NCI-H526 treated with DMSO at 0.1 percent for 48 hours (cell line): ENCODE results near the gene LIN7B.
"Not testable (repeated sequence)": the region's sequence is repeated elsewhere in the genome, so short reads cannot be mapped to it uniquely, and the experiment has no call there.

Experiments used
- DNase-seq: peaks from one replicate; lab custom pipeline; 2025; lab: John Stamatoyannopoulos, UW

LIN7B gene

DNA sequence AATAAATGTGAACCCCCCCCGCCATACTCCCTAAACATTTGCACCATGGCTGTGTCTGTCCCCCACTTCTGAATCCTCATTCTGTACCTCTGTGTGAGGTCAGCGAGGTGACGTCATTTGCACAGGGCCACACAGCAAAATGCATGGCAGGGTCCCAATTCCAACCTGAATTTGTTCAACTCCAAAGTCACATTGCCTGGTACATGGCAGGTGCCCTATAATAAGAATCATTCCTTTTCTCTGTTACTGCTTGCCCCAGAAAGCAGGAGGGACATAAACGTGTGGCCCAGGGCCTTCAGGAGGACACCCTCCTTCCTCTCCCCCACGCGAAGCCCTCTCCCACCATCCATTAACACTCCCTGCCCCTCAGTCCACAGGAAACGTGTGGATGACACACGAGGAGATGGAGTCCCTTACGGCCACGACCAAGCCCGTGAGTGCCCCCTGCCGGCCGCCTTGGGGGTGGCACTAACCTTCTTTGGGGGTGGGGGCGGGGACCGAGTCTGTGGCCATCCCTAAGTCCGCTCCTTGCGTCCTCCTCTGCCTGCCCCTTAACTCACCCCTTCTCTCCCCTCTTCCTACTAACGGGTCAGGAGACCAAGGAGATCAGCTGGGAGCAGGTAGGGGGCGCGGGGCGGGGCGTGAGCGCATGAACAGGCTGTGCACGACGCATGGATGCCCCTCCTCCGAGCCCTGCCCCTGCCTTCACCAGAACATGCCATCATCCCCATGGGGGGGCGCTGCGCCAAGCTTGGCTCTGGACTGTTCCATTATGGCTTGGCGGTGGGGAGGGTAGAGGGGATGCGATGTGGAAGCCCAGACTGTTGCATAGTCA, 31.6 kb downstream of the LIN7B start:
- peak; percentile 64 for DNase-seq

DNA sequence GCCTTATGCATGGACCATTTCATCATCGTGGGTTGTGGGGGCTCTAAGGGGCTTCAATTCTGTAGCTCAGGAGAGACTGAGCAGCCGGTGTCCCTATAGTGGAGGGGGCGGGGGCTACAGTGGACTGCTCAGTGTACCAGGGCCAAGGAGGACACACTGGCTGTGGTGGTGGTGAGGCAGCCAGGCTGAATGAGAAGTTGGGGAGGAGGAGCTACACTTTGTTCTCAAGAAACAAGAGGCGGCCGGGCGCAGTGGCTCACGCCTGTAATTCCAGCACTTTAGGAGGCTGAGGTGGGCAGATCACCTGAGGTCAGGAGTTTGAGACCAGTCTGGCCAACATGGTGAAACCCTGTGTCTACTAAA, 32.2 kb downstream of the LIN7B start:
- not testable (repeated sequence) for DNase-seq

DNA sequence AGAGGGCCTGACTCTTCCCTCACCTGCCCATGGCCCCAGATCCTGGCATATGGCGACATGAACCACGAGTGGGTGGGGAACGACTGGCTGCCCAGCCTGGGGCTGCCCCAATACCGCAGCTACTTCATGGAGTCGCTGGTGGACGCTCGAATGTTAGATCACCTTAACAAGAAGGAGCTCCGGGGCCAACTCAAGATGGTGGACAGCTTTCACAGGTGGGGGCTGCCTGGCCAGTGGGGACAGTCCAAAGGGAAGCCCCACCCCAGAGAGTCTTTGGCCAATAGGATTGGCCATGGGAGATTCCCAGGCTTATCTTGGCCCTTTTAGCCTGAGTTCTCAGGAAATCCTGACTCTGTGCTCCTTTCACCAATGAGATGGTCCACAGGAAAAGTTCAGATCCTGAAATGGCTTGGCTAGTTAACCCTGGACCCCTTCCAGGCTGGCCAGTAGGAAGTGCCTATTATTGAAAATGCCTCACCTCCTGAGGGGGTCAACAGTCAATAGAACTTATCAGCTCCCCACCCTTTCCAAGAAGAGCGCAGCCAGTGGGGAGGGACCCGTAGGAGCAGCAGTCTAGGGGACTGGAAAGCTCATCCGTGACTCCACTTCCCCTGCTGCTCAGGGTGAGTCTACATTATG, 34.0 kb downstream of the LIN7B start:
- no peak for DNase-seq

DNA sequence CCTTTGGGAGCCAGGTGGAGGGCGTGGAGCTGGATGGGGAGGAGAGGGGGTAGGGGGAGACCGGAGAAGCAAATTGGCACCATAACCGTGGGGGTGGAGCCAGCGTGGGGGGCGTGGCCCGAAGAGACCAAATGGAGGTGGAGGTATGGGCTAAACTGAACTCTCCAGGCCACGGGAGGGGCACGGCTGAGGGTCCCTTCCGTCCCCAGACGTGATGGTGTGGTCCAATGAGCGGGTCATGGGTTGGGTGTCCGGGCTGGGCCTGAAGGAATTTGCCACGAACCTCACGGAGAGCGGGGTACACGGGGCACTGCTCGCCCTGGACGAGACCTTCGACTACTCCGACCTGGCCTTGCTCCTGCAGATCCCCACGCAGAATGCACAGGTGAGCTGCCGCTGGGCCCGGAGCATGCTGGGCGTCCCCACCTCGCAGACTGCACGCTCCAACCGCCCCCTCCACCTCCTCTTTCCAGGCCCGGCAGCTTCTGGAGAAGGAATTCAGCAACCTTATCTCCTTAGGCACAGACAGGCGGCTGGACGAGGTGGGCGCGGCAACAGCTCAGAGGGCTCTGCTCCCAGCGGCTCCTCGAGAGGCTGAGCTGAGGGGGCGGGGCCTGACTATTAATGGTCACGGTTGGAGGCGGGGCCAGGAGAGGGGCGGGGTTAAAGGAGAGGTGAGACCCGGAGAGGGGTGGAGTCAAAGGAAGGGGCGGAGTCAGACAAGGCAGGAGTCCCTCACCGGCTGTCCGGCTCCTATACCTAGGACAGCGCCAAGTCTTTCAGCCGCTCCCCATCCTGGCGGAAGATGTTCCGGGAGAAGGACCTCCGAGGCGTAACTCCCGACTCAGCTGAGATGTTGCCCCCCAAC, 34.8 kb downstream of the LIN7B start:
- DNase-seq = peak; percentile 84

DNA sequence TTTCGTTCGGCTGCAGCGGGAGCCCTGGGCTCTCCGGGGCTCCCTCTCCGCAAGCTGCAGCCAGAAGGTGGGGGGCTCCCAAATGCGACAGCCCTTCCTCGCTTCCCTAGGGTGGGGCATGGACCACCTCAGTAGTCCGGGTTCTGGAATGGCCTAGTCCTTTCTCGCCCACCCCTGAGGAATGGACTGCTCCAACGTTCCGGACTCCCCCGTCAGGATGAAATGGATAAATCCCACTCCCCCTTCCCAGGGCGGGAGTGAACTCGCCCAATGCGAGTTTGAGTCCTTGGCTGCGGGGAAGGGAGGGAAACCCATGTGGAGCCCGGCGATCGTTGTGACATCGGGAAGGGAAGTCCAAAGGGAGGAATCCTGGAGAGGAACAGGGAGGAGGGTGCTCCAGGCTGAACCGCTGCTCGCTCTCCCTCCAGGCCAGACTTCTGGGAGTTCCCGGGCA, 35.5 kb downstream of the LIN7B start:
- DNase-seq = peak; percentile 55

DNA sequence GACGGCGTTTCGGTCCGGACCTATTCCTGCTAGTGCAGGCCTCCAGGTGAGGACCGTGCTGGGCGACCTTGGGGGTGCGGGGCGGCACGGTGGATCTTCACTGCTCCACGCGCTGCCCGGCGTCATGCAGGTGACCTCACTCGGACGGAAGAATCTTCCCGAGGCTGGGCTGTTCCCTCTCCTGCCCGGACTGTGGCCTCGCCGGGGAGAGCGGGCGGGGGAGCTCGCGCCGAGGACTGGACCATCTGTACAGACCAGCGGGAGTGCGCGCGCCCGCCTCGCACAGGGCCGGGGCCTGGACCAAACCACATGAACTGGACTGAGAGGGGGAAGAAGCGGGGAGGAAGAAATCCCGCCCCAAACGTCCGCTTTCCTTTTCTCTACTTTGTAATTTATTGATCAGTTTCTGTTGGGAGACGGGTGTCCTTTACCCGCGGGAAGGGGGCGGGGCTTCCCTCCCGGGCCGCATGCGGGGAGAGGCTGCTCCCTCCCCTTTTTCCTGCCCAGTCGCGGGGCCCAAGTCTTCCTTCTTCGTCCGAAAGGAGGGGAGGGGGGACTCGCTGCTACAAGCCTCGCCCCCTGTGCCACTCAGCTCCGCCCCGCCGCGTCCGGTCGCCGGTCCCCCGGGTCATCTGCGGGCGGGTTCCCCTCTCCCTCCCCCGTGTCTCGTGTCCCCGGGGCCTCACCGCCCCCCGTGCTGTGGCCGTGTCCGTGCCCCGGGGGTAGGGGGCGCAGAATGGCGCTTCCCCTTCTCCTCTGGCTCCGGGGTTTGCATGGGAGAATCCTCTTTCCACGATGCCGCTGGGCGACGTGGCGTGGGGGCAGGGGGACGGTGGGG, 36.2 kb downstream of the LIN7B start:
- peak; percentile 84 for DNase-seq

DNA sequence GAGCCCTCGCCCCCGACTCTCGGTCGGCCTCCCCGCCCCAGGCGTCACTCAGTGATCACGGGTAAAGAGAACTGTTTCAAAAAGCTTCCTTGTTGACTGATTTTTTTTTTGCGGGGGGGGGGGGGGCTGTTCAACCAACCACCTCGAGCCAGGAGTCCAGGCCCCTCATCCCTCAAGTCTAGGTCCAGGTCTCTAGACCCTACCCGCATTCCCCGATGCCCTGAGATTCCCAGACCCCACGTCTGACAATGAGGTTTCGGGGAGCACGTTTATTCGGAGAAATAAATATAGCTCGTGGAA, 36.7 kb downstream of the LIN7B start:
- DNase-seq = no peak

DNA sequence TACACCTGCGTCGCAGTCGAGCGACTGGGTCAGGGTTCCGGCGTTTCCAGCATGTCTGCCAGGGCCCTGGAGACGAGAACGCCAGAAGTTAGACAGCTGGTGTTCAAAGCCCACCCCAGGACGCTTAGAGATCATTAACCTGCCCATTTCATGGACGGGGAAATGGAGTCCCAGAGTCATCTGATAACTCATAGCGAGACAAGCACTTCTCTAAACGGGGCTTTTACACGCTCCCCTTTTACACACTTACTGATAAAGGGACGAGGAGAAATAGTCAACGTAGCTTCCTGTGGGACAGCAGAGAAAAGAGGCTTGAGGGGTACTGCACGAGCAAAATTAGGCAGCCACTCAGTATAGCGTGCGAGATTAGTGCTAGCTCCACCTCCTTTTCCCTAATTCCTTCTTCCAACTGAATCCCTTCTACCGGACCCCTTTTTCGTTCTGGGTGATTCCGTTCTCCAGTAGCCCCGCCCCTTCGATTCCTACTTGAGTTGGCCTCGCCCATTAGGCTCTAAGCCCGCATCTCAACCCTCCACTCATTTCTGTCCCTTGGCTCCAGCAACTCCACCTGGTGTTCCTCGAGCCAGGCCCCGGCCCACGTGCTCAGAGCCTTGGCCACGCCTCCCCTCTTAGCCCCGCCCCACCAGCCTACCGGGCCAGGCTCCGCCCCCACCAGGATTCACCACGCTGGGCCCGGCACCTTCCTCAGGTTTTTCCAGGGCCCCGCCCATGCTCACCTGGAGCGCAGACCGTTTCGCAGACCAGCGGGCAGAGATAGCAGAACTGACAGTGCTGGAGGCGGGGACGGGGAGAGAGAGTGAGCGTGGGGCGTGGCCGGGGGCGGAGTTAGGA, 37.3 kb downstream of the LIN7B start:
- peak; percentile 99 for DNase-seq

DNA sequence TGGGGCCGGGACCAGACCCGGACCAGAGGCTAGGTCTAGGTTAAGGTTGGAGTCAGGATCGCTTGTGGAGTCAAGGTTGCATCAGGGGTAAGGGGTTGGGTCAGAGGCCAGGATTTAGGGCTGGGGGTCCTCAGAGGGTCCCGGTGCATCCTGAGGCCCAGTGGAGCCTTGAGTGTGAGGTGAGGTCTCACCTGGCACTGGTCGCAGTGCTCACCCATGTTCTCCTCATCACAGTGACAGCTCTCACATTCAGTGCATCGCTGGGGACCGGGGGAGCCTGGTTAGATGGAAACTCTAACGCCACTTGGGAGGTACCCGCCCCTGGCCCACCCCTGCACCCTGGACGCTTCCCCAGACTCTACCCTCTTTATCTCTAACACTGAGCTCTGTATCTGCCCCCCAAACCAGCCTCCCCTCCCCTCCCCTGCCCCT, 38.0 kb downstream of the LIN7B start:
- DNase-seq = no peak

DNA sequence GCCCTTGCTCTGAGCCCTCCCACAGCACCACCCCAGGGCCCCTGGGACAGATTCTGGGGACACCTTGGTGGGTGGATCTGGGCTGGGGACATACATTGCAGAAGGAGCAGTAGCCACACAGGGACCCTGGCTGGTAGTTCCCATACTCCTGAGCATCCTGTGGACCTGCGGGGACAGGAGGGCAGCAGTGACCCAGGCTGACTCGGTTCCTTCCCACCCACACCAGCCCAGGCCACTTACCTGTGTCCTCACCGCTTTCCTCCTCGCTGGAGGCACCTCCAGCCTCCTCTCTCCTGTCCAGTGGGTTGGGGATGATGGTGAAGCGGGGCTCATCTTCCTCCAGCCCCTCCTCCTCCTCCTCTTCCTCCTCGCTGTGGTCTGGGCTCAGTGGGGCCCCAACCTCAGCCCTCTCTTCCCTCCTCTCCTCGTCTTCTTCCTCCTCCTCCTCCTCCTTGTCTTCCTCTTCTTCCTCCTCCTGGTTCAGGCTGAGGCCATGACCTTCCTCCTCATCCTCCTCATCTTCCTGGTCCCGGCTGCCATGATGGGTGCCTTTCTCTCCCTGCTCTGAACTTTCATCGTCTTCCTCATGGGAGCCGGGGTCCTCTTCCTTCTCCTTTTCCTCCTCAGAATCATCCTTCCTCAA, 39.1 kb downstream of the LIN7B start:
- no peak for DNase-seq

DNA sequence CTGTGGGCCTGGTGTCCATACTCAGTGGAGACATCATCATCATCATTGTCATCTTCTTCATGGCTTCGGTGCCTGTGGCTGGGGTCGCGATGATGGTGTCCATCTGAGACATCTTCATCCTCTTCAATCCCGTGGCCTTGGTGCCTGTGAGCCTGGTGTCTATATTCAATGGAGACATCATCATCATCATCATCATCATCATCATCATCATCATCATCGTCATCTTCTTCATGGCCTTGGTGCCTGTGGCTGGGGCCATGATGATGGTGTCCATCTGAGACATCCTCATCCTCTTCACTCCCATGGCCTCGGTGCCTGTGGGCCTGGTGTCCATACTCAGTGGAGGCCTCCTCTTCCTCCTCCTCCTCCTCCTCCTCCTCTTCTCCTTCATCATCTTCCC, 40.1 kb downstream of the LIN7B start:
- DNase-seq = no peak

DNA sequence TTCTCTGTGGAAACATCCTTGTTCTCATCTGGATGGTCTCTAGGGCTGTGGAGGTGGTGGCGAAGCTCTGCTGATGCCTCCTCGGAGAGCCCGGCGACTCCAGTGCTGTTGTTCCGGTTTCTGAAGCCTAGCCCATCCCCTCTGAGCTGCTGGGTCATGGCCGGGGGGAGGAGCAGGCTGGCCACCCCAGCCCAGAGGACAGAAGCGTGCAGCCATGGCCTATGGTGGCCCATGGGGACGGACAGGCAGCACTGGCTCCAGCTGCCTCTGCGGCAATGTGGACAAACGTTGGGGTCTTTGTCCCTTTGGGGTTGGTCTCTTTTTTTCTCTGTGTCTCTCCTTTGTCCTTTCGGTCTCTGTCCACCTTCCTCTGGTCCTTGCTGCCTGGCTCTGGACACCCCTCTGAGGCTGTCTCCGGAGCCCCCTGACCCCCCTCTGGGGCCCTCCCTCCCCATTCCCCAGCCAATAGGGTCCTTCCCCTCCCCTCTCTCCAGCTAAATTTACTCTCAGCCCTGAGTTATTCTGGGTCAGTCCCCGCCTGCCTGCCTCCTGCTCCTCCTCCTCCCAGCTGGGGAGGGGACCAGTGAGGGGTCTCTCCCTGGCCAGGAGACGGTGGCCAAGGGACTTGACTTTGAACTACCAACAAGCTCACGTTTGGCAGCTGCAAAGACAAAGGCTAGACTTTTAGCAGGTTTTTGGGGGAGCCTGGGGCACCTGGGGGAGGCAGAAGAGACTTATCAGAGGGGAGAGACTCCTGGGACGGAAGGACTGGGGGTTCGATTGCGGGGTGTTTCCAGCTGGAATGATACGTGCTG, 41.0 kb downstream of the LIN7B start, which contains the start of gene HRC:
Gene HRC (minus strand): TSS at position 392 of the 815 bp plus-strand sequence. CDS start 159 bp downstream, at position 233.
- no peak for DNase-seq

DNA sequence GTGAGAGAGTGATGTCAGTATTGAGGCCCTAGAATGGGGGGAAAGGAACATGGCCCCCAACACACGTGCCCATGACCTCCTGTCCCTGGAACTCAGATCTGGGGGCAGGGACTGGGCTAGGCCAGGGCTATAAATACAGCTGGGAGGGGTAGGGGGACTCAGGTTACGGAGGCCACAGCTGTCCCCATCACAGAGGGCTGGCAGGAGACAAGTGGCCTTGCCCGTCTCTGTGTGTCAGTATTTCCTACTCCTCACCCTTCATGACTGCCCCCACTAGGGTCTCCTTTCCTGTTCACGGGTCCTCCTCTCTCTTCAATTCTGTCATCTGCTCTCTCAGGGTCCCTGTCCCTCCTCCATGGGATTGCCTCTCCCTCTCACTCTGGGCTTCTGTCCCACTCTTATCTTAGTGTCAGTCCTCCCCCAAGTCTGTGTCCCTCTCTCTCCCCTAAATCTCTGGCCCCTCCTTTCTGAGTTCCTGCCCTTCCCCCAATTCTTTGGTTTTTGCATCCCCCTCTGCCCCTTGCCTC, 41.7 kb downstream of the LIN7B start:
- DNase-seq = no peak

DNA sequence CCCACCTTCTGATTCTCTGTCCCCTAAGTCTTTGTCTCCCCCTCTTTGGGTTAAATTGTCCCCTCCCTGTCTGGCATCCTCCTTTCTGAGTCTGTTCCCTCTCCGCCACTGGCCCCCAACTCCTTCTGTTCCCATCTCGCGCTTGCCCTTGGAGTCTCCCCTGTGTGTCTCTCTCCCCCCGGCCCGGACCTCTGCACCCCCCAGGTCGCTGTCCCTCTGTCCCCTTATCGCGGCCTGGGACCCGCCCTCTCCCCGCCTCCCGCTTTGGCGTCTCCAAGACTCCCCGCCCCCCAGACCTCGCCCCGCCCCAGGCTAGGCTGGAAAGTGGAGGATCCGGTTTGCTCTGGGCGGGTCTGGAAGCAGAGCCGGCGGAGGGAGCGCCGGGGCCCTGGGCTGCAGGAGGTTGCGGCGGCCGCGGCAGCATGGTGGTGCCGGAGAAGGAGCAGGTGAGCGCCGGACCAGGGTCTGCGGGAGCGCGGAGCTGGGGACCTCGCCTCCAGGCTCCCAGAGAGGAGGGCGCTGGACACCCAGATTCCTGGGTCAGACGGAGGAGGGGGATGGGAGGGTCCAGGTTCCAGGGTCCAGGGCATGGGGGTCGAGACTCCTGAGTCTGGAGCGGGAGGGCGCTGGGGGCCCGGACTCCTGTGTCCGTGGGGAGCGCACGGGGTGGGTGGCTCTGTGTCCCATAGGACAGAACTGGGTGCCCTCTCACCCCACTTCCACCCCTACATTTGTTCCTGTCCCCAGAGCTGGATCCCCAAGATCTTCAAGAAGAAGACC, 43.5 kb downstream of the LIN7B start, which contains the start of gene TRPM4:
Gene TRPM4 (plus strand): TSS at position 348 of the 780 bp plus-strand sequence. CDS start 75 bp downstream, at position 423.
- peak; percentile 78 for DNase-seq

DNA sequence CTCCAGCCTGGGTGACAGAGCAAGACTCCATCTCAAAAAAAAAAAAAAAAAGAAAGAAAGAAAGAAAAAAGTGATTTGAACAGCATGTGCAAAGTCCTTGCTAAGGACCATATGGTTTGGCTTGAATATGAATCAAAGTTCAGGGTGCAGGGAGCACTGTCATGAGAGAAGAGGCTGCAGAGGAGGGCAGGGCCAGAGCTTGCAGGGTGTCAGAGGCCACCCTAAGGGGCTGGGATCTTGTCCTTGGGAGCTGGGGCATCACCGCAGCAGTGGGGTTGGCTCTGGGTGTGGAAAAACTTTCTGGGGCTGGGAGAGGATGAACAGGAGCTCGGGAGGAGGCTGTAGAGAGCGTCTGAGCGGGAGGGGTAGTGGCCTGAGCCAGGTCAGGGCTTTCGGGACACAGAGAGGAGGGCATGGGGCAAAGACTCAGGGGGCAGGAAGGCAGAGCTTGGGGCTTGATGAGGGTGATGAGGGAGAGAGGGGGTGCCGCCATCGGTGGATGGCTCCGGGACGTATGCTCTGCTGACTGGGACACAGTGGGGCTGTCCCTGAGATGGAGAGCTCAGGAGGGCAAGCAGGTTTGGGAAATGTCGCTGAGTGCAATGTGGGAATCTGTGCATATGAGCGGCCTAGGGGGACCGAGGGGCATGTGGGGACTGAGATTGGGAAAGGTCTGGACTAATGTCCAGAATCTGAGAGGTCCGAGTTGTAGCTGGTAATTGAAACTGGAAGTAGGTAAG, 46.5 kb downstream of the LIN7B start:
- no peak for DNase-seq

DNA sequence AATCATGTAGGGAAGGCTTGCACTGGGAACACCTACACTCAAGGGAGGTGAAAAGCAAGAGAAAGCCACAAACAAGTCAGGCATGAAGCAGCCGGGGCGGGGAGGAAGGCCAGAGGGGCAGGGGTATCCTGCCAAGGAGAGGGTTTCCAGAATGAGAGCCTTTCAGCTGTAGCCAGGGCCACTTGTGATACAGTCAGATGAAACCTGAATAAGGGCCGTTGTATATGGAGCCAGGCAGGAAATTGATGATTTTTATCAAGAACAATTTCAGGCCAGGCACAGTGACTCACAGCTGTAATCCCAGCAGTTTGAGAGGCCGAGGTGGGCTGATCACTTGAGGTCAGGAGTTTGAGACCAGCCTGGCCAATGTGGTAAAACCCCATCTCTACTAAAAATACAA, 47.8 kb downstream of the LIN7B start:
- DNase-seq = no peak

DNA sequence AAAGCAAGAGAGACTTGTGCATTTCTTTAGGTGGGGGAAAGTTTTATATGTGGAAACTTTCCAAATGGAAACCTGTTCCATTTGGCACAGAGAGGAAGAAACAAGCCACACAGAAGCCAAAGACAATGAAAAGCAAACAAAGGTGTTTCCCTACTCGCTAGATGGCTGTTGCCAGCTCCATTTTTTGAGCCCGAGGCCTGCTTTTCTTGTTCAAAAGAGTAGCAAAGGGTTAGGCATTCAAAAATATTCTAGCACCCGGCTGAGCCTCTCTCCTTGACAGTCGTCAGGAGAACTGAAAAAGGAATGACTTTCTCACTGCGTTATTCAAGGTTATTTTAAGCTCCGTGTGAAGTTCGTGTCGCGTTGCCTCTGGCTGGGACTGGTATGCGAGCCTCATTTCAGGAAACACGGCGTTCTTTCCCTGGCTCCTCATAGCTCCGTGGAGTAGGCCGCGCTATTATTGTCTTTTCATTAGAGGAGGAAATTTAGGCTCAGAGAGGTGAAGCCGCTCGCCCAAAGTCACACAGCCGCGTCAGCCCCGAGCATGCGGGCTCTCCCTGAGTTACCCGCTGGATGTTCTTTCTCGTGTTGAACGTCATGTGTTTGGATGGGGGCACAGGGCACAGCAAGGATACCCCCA, 51.1 kb downstream of the LIN7B start:
- no peak for DNase-seq
